ENCODE measurements around the gene NUP42.

GRCh38 chr7:23212395-23212794, 30.5 kb downstream of the NUP42 start:
- TF ChIP-seq POLR2A (IDR thresholded peaks at IDR 0.05) (no peak), CTCF (IDR thresholded peaks at IDR 0.05) (no peak)

Data from breast epithelium (tissue), 3 donors.